Activated T-helper 17 cell treated with anti-CD3 and anti-CD28 coated beads, Interleukin-2, amount 50 U/mL, for 72 hours (primary cell): ENCODE data around the gene RPL32. TPM values are rescaled to one million over a fixed set of nuclear protein-coding genes. Genes with fewer than 3 reads are reported as not detected.
"Not testable (repeated sequence)": the region's sequence is repeated elsewhere in the genome, so short reads cannot be mapped to it uniquely, and the experiment has no call there.

Experiments used
- ATAC-seq: fragments of 150-1000 bp; cut with Tn5 transposase; replicated peaks from 2 replicates; pipeline ENCODE4 v1.10.0; 2021; ENCODE audit warnings: mild to moderate bottlenecking, moderate library complexity
- H3K27ac Mint-ChIP-seq: one replicate; pipeline ENCODE4 v1.8.0; 2022; ENCODE audit warnings: mixed read lengths
- H3K27me3 Mint-ChIP-seq: one replicate; pipeline ENCODE4 v1.8.0; 2022; ENCODE audit warnings: mixed read lengths
- H3K36me3 Mint-ChIP-seq: one replicate; pipeline ENCODE4 v1.8.0; 2022; ENCODE audit warnings: low read depth, mild to moderate bottlenecking, mixed read lengths
- H3K4me1 Mint-ChIP-seq: one replicate; pipeline ENCODE4 v1.8.0; 2022; ENCODE audit warnings: mixed read lengths
- H3K4me3 Mint-ChIP-seq: one replicate; pipeline ENCODE4 v1.8.0; 2022; ENCODE audit warnings: mild to moderate bottlenecking, mixed read lengths
- H3K9me3 Mint-ChIP-seq: one replicate; pipeline ENCODE4 v1.8.0; 2022; ENCODE audit warnings: mixed read lengths
- total RNA-seq, 2 donors: library from RNA; stranded (reverse); gene quantifications; one replicate each; pipeline ENCODE4 v1.2.3, GENCODE V29; 2022

The RPL32 gene
- total RNA-seq, 2 donors from 2014 or later = 2,210 to 2,773 TPM

DNA sequence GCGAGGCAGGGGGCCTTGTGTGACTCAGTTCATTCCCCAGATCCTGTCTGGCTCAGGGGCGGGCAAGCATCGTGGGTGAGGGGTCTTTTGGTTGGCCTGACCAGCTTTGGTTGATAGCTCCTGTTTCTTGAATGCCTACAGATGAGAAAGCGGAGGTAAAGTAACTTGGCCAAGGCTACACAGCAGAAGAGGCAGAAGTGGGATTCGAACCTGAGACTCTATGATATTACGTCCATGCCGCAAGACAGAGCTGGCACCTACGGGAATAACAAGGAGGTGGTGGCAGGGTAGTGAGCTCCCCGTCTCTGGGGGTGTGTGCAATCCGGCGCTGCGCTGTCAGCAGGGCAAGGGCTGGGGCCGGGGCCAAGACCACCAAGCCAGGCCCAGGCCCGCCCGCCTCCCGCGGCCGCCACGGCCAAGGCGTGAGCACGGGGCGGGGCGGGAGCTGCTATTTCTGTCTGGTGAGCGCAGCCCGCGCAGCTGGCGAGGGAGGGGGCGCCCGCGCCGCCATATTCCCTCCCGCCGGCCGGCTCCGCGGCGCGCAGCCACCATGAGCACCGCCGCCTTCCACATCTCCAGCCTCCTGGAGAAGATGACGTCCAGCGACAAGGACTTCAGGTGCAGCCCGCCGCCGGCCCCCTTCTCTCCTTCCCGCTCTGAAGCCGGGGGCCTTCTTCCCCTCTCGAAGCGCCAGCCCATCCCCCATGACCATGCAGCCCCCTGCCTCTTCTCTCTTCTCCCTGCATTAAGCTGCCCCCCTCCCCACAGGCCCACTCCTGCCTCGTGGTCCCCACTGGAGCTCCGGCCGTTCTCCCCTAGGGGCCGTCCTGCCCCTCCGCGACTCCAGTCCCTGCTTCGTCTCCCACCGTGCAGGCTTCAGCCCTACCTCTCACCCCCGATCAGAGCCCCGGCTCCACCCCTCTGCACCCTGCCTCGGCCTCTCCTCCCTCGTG, 44.9 kb downstream of the RPL32 start, which contains the start of gene CAND2:
Gene CAND2 (plus strand): TSS at position 510 of the 953 bp plus-strand sequence. CDS start 41 bp downstream, at position 551.
- peak; percentile 68 for ATAC-seq
- Mint-ChIP-seq H3K27me3 (peaks cover under 1% of the 10 kb centered on the region), H3K36me3 (no peaks in the 10 kb centered on the region), H3K4me3 (peak within 1 kb of the TSS; percentile 66), H3K9me3 (no peaks in the 10 kb centered on the region), H3K27ac (peak within 1 kb of the TSS; percentile 52), H3K4me1 (no peaks in the 10 kb centered on the region)

DNA sequence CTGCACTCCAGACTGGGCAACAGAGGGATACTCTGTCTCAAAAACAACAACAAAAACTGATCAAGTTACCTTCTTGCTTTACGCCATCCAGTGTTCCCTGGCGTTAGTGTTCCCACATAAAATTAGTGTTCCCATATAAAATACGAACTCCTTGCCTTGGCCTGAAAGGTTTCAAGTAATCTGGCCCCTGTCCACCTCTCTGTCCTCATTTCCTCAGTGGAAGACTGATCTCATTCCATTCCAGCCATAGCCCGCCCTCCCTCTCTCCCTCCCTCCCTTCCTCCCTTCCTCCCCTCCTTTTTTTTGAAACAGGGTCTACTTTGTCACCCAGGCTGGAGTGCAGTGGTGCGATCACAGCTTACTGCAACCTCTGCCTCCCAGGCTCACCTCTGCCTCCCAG, 47.7 kb downstream of the RPL32 start:
- H3K36me3 Mint-ChIP-seq = no peaks in the 10 kb centered on the region
- H3K27me3 Mint-ChIP-seq = peaks cover 6% of the 10 kb centered on the region
- H3K27ac Mint-ChIP-seq = no peak overlapping the region
- H3K4me3 Mint-ChIP-seq = no peak overlapping the region
- H3K4me1 Mint-ChIP-seq = no peaks in the 10 kb centered on the region
- ATAC-seq = no peak
- H3K9me3 Mint-ChIP-seq = no peaks in the 10 kb centered on the region

DNA sequence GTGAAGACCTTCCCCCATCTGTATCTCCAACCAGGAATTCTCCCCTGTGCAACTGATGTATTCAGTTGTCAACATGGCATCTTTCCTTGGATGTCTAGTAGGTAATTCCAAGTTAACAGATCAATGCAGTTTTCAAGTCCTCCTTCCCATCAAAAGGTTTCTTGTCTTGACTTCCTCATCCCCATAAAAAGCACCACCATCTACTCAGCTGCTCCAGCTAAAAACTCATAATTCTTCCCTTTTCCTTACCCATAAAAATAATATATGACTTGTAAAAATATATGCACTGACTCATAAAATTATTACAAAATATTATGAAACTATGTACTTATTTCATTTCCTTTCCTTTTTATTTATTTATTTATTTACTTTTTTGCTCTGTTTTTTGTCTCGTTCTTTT, 49.9 kb downstream of the RPL32 start:
- Mint-ChIP-seq H3K4me1 (no peaks in the 10 kb centered on the region), H3K27me3 (peaks cover 6% of the 10 kb centered on the region), H3K4me3 (no peak overlapping the region), H3K9me3 (no peaks in the 10 kb centered on the region), H3K27ac (no peak overlapping the region), H3K36me3 (no peaks in the 10 kb centered on the region)
- no peak for ATAC-seq

DNA sequence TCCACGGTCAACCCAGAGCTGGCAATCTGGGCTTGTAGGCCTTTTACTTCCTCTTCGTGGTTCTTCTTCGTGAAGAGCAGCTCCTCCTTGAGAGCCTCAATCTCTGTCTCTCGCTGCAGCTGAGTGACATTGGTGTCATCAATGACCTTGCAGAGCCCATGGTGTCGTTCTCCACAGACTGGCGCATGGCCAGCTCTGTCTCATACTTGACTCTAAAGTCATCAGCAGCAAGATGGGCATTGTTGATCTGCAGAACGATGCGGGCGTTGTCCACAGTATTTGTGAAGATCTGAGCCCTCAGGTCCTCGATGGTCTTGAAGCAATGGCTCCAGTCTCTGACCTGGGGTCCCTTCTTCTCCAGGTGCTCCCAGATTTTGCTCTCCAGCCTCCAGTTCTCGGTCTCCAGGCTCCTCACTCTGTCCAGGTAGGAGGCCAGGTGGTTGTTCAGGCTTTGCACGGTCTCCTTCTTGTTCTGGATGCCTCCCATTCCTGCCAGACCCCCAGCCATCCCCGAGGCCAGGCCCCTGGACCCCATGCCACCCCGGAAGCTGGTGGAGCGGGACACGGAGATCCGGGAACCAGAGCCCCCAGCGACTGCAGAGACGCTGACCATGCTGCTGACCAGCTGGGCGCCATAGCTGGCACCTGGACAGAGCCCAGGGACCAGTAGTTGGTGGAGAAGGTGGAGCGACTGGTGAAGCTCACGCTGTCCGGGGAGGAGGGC, 53.2 kb downstream of the RPL32 start:
- H3K4me3 Mint-ChIP-seq, H3K27ac Mint-ChIP-seq, H3K4me1 Mint-ChIP-seq, ATAC-seq, H3K9me3 Mint-ChIP-seq, H3K36me3 Mint-ChIP-seq: not testable (repeated sequence)
- peaks cover 22% of the 10 kb centered on the region for H3K27me3 Mint-ChIP-seq

DNA sequence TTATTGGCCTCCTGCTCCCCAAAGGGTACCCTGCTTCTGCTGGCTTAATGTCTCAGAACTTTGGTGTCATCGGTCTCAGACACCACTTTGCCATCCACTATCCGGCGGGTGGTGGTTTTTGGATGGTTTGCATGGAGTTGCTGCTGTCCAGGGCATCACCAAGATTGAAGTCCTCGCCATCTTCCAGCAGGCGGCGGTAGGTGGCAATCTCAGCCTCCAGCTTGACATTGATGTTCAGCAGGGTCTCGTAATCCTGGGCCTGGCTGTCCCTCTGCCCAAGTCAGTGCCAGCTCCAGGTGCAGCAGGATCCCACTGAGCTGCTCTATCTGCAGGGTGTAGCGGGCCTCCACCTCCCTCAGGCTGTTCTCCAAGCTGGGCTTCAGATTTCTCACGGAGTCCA, 54.0 kb downstream of the RPL32 start:
- H3K27ac Mint-ChIP-seq, H3K4me1 Mint-ChIP-seq, ATAC-seq, H3K4me3 Mint-ChIP-seq, H3K36me3 Mint-ChIP-seq, H3K9me3 Mint-ChIP-seq: not testable (repeated sequence)
- H3K27me3 Mint-ChIP-seq = peaks cover 23% of the 10 kb centered on the region

DNA sequence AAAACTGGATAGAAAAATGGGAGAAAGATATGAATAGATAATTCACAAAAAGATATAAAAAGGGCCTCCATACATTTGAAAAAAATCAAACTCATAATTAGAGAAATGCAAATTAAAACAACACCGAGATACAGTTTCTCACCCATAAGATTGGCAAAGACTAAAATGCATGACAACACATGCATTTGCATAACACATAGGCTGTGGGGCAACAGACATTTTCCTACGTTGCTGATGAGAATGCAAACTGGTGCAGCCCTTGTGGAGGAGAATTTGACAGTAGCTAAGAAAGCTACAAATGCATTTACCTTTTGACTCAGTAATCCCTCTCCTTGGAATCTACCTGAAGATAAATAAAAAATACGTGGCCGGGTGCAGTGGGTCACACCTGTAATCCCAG, 56.3 kb downstream of the RPL32 start:
- H3K27ac Mint-ChIP-seq = no peak overlapping the region
- ATAC-seq = no peak
- H3K4me1 Mint-ChIP-seq = no peaks in the 10 kb centered on the region
- no peaks in the 10 kb centered on the region for H3K36me3 Mint-ChIP-seq
- H3K9me3 Mint-ChIP-seq = no peaks in the 10 kb centered on the region
- peaks cover 27% of the 10 kb centered on the region for H3K27me3 Mint-ChIP-seq
- no peak overlapping the region for H3K4me3 Mint-ChIP-seq

Other genes starting within 250 kb of the RPL32 start
- 10 to 100 TPM; 91.5 to 97.3 TPM for gene RAF1, start 177.4 kb downstream of the RPL32 start, total RNA-seq
- not detected for gene TMEM40, start 82.3 kb downstream of the RPL32 start, total RNA-seq
- gene CAND2, start 44.9 kb downstream of the RPL32 start, total RNA-seq = under 1 TPM; 0.19 to 0.85 TPM
- gene IQSEC1, start 231.9 kb upstream of the RPL32 start, total RNA-seq = 10 to 100 TPM; 38.0 to 62.9 TPM